ENCODE measurements around the gene FER.

- TF ChIP-seq POLR2A (IDR thresholded peaks at IDR 0.05) (no peak), CTCF (IDR thresholded peaks at IDR 0.05) (no peak), POLR2AphosphoS5 (IDR thresholded peaks at IDR 0.05) (no peak)
Measured at GRCh38 chr5:109089191-109089590, 341.5 kb downstream of the FER start.
